AG09319 (cell line): ENCODE data around the gene EGFR.

Source experiments
- DNase-seq: peaks from one replicate; pipeline ENCODE4 v3.0.0-alpha.2; 2010; ENCODE audit warnings: low read depth; ENCODE audit errors: extremely low read depth
- TF ChIP-seq, protein P1 (sequence below): IDR thresholded peaks from 2 replicates; pipeline ENCODE4 v1.5.1; 2011; ENCODE audit warnings: low read depth, mild to moderate bottlenecking, inconsistent platforms, low read length, moderate library complexity

Gene EGFR

DNA sequence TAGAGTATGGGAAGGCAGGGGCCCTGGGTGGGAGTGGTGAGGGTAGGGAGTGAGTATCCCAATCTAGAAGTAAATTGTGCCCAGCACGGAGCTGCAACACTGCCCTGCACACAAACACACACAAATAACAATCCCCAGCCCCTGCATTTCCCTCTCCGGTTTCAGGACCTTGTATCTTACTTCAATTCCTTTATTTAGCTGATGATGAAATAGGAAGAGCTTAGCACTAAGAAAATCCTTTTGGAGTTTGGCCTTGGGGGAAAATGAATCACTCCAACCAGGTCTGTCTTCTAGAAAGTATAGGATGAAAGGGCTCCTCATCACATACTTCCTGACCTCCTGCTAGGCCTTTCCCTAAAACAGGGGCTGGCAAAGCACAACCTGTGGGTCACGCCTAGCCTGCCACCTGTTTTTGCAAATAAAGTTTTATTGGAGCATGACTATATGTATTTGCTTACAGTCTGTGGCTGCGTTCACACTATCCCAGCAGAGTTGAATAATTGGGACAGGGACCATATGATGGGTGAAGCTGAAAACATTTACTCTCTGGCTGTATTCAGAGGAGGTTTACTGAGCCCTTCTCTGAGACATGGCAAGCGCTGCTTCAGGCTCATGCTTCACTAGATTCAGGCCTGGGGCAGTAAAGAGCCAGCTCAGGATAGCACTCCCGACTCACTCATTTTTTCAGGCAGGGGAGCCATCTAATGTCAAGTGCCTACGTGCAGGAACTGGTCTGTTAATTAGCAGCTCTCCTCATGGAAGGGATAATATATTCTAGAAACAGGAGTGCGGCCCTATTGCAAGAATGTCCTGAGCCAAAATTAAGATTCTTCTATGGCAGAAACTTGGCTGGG is 111.0 kb downstream of the EGFR start:
- no peak for DNase-seq
- TF ChIP-seq, protein P1, sequence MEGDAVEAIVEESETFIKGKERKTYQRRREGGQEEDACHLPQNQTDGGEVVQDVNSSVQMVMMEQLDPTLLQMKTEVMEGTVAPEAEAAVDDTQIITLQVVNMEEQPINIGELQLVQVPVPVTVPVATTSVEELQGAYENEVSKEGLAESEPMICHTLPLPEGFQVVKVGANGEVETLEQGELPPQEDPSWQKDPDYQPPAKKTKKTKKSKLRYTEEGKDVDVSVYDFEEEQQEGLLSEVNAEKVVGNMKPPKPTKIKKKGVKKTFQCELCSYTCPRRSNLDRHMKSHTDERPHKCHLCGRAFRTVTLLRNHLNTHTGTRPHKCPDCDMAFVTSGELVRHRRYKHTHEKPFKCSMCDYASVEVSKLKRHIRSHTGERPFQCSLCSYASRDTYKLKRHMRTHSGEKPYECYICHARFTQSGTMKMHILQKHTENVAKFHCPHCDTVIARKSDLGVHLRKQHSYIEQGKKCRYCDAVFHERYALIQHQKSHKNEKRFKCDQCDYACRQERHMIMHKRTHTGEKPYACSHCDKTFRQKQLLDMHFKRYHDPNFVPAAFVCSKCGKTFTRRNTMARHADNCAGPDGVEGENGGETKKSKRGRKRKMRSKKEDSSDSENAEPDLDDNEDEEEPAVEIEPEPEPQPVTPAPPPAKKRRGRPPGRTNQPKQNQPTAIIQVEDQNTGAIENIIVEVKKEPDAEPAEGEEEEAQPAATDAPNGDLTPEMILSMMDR, result no peak; the same call in 1 of the 2 replicates

DNA sequence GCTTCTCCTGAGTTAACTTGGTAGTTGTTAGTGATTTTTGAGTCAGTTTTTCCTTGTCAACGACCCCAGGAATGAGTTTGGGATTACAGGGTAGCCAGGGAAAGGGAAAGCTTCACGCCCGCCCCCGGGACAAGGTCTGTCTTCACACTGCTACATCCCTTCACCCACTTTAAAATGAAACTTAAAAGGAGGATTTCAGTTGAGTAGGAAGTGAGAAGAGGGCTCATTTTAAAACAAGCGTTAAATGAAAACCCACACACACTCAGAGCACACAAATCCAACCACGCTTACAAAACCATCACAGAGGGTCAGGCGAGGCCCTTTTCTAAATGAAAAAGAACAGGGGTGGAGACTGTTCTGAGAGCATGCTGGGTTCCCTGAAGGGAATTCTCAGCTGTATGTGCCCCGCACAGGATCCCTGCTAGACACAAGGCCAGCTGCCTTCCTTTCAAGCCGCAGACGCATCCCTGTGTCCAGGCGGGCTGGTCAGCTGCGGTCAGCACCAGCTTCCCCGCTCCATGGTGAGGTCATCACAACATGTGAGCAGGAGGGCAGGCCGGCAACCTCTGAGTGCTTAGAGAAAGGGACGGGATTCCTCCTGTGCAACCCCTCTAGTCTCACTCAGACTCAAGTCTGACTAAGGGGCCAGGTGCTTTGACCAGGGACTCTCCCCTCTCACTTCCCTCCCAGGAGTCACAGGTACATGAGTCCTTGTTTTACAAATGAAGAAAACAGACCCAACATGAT is 111.8 kb downstream of the EGFR start:
- TF ChIP-seq, protein P1, result no peak

DNA sequence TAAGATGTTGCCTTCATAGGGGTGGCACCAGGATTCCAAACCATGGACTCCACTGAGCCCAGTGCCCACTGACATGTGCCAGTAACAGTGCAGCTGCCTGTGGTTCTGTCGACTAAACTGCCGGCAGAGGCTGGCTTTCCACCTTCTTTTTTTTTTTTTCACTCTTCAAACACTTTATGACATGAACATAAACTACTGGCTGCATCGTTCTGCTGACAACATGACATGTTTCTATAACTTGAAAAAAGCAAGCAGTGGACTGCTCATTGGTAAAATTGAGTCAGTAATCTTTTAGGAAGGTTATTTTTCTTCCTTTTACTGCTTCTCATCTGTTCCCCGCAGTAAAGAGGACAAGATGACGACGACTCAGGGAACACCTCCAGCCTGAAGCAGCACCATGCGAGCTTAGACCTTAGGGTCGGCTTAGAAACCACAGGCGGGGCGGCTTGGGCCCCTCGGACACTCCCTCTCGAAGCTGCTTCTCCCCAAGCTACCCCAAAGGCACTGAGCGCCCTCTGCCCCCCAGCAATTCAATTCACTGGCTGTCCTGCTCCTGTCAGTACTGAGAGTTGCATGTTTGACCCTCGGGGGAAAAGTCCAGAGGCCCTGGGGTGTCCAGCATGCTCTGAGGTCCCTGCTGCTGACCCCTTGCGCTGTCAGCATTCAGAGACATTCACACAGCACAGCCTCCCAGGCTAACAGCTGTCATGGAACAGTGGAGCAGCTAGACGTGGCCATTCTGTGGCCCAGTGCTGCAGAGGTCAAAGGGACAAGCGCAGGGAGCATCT is 112.5 kb downstream of the EGFR start:
- TF ChIP-seq, protein P1, result no peak
- DNase-seq, result no peak

More for the DNA sequence above, 111.8 kb downstream of the EGFR start:
- no peak for DNase-seq

DNA sequence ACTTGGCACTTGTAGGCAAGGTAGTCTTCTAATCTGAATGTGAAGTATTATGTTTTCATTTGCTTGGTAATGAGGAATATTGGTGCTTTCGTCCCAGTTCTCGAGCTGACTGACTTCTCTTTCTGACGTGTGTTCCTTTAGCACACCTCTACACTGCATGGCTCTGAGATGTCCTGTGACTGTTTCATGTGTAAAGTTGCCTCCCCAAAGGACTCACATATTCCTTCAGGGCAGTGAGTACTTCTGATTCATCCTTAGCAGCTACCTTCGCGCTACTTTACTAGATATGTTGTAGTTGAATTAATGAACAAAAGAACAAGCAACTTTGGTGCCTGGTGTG is 113.7 kb downstream of the EGFR start:
- TF ChIP-seq, protein P1, result no peak
- DNase-seq, result no peak

DNA sequence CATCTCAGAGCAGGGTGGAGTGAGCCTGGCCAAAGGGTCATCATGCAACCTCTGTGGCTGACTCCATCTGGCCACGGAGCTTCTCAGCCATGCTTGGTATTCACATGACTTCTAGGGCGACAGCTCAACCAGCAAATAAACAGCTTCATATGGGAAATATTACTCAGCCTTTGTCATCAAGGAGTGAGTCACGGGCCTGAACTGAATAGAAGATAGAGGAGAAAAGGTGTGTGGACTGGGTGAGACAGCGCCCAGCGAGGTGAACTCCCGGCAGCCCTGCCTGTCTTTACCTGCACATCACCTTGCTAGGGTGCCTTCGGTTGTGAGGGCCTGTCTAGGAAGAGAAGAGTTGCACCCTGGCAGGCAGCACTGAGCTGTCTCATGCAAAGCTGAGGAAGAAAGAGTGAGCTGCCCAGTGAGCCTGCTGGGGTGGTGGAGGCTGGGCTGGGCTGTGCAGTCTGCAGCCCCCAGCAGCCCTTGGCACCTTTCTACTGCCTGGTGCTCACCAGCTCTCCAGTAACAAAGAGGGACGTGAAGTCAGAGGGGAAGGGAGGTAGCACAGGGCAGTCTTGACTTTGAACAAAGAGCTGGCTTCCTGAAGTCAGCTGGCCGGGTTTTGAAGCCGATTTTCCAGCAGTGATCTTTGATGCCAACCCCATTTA is 114.2 kb downstream of the EGFR start:
- peak; percentile 91 for DNase-seq
- TF ChIP-seq, protein P1, result no peak

DNA sequence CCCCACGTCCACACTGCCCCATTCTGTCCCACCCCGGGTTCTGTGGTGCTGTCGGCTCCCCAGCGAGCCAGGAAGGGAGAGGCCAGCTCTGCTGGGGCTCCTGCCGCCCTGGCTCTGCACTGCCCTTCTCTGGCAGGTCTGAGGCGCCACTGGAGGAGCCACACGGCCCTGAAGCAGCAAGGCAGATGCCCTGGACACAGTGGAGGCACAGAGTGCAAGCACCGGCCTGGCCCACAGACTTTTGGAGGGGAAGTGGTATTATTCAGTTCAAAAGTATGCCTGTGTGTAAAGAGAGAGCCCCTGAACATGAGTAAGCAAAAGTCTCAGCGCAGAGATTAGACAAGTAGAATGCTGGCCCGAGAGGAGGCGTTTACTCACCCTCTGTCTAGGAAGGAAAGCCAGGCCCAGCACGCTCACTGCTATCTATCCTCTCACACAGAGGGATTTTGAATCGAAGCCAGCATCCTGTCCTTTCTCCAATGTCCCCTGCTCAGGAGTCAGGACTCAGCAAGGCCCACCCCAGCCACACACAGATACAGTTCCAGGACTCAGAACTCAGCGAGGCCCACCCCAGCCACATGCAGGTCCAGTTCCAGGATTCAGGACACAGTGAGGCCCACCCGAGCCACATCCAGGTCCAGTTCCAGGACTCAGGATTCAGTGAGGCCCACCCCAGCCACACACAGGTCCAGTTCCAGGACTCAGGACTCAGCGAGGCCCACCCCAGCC is 115.0 kb downstream of the EGFR start:
- DNase-seq, result peak; percentile 91
- TF ChIP-seq, protein P1, result peak; percentile 8
